Neuronal stem cell (in vitro differentiated cells): ENCODE results near the gene OSBPL9.

ENCODE experiments used
- DNase-seq: peaks from one replicate; pipeline ENCODE4 v3.0.0-alpha.2; 2013; ENCODE audit warnings: low spot score
- H2AFZ ChIP-seq: one replicate; pipeline ENCODE4 v1.6.1; 2013; ENCODE audit warnings: mild to moderate bottlenecking, low read length, inconsistent platforms
- H2AK5ac ChIP-seq: 2 replicates; pipeline ENCODE4 v1.6.1; 2013; ENCODE audit warnings: low read depth, mild to moderate bottlenecking, inconsistent platforms, low read length, moderate library complexity, mixed read lengths
- H2BK120ac ChIP-seq: 2 replicates; pipeline ENCODE4 v1.6.1; 2013; ENCODE audit warnings: low read depth, mild to moderate bottlenecking, inconsistent platforms, low read length, moderate library complexity, mixed read lengths
- H2BK12ac ChIP-seq: one replicate; pipeline ENCODE4 v1.6.1; 2013; ENCODE audit warnings: low read length, inconsistent platforms
- H2BK15ac ChIP-seq: 2 replicates; pipeline ENCODE4 v1.6.1; 2013; ENCODE audit warnings: mild to moderate bottlenecking, low read length, inconsistent platforms, mixed read lengths
- H2BK5ac ChIP-seq: one replicate; pipeline ENCODE4 v1.6.1; 2013; ENCODE audit warnings: inconsistent platforms, mild to moderate bottlenecking, low read length, moderate library complexity
- H3K14ac ChIP-seq: one replicate; pipeline ENCODE4 v1.6.1; 2013; ENCODE audit warnings: low read length, inconsistent platforms
- H3K18ac ChIP-seq: 2 replicates; pipeline ENCODE4 v1.6.1; 2013; ENCODE audit warnings: low read length, inconsistent platforms
- H3K23ac ChIP-seq: 2 replicates; pipeline ENCODE4 v1.6.1; 2013; ENCODE audit warnings: low read depth, mild to moderate bottlenecking, mixed read lengths, low read length, inconsistent platforms; ENCODE audit not compliant: poor library complexity
- H3K27ac ChIP-seq: replicated peaks from 3 replicates; pipeline ENCODE4 v1.5.1; 2013; ENCODE audit warnings: low read length, inconsistent platforms
- H3K27me3 ChIP-seq, 3 experiments: 2 replicates each; pipeline ENCODE4 v1.6.1; 2013; ENCODE audit warnings: low read length in 3 of 3, mild to moderate bottlenecking in 2 of 3, inconsistent platforms in 1 of 3, low read depth in 1 of 3, mixed read lengths in 1 of 3, moderate library complexity in 1 of 3; ENCODE audit not compliant: control insufficient read depth in 3 of 3, insufficient read depth in 3 of 3
- H3K36me3 ChIP-seq, 2 donors: replicated peaks in 1 of 2; 2 replicates each; pipeline ENCODE4 v1.6.1; 2013; ENCODE audit warnings: low read length in 2 of 2; ENCODE audit not compliant: control insufficient read depth in 2 of 2, insufficient read depth in 2 of 2
- H3K4ac ChIP-seq: 2 replicates; pipeline ENCODE4 v1.6.1; 2013; ENCODE audit warnings: inconsistent platforms, mild to moderate bottlenecking, low read length, moderate library complexity
- H3K4me1 ChIP-seq, 2 donors: 1 replicate in 1 of 2; 2 replicates in 1 of 2; pipeline ENCODE4 v1.6.1; 2013; ENCODE audit warnings: low read length in 2 of 2, low read depth in 1 of 2; ENCODE audit not compliant: control insufficient read depth in 2 of 2, insufficient read depth in 1 of 2
- H3K4me2 ChIP-seq: one replicate; pipeline ENCODE4 v1.6.1; 2013; ENCODE audit warnings: mild to moderate bottlenecking, low read length, inconsistent platforms; ENCODE audit not compliant: insufficient read depth, poor library complexity, severe bottlenecking
- H3K4me3 ChIP-seq, 2 donors: 2 replicates each; pipeline ENCODE4 v1.5.1; 2013; ENCODE audit warnings: low read length in 2 of 2, mild to moderate bottlenecking in 2 of 2, inconsistent platforms in 1 of 2, moderate library complexity in 1 of 2
- H3K79me1 ChIP-seq: one replicate; pipeline ENCODE4 v1.6.1; 2013; ENCODE audit warnings: low read depth, mild to moderate bottlenecking, inconsistent platforms, low read length, moderate library complexity
- H3K9ac ChIP-seq: one replicate; pipeline ENCODE4 v1.6.1; 2013; ENCODE audit warnings: mild to moderate bottlenecking, low read depth, low read length, inconsistent platforms; ENCODE audit not compliant: poor library complexity
- H3K9me3 ChIP-seq, 2 donors: replicated peaks in 1 of 2; 2 replicates each; pipeline versions ENCODE3 to v1.6.1; 2013; ENCODE audit warnings: low read length in 2 of 2, mild to moderate bottlenecking in 2 of 2, inconsistent platforms in 1 of 2, low read depth in 1 of 2, mixed read lengths in 1 of 2, moderate library complexity in 1 of 2; ENCODE audit not compliant: control insufficient read depth in 2 of 2, insufficient read depth in 1 of 2
- H4K8ac ChIP-seq: one replicate; pipeline ENCODE4 v1.6.1; 2013; ENCODE audit warnings: low read depth, mild to moderate bottlenecking, inconsistent platforms, low read length, moderate library complexity
- H4K91ac ChIP-seq: one replicate; pipeline ENCODE4 v1.6.1; 2013; ENCODE audit warnings: low read length, low read depth, mild to moderate bottlenecking, inconsistent platforms; ENCODE audit not compliant: poor library complexity
- WGBS, 2 donors: extraction: QIAGEN DNeasy Blood & Tissue Kit; methylation state at CpG; one replicate each; pipeline ENCODE4 v1.1.7; 2013; ENCODE audit warnings: missing lambda C conversion rate in 2 of 2, mixed read lengths in 1 of 2; ENCODE audit not compliant: insufficient read length in 2 of 2, insufficient replicate concordance in 1 of 2; ENCODE audit errors: extremely low coverage in 2 of 2; 5-methylcytosine and 5-hydroxymethylcytosine counted together

Gene OSBPL9

GRCh38 chr1:51652599-51652998 is 35.7 kb downstream of the OSBPL9 start:
- Histone ChIP-seq H2BK12ac (no peak overlapping the region), H3K4me1 (peaks cover 7 to 9% of the 10 kb centered on the region in 2 donors), H3K79me1 (peaks cover 3% of the 10 kb centered on the region), H2BK15ac (no peak overlapping the region), H3K9me3 (no peaks in the 10 kb centered on the region), H3K18ac (no peak overlapping the region), H4K8ac (no peak overlapping the region), H4K91ac (no peak overlapping the region), H2BK5ac (no peak overlapping the region), H3K27me3 (no peaks in the 10 kb centered on the region), H3K27ac (no peak overlapping the region), H3K4ac (no peak overlapping the region), H3K9ac (no peak overlapping the region), H2BK120ac (no peak overlapping the region), H3K23ac (no peak overlapping the region), H2AFZ (no peak overlapping the region), H3K14ac (no peak overlapping the region), H3K36me3 (no peaks in the 10 kb centered on the region), H3K4me3 (no peak overlapping the region), H3K4me2 (no peak overlapping the region), H2AK5ac (no peak overlapping the region)
- no peak for DNase-seq

DNA sequence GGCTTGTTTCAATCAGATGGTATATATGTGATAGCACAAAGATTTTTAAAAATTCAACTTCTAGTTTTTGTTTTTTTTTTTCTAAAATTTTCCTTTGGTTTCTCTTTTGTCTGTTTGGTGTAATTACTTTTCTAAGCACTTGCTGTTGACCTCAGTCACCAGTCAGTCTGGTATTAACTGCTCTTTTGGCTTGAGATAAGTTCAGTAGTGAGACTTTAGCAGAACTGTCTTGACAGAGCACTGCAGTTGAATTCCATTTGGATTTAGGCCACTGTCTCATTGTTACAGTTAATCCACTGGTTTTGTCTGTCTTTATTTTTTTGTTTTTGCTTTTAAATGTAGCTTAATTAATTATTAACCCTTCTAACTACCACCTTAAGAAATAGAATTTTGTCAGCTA is 36.2 kb downstream of the OSBPL9 start:
- H2BK5ac ChIP-seq, result no peak overlapping the region
- H3K9me3 ChIP-seq, result no peaks in the 10 kb centered on the region
- H3K79me1 ChIP-seq, result peaks cover 1% of the 10 kb centered on the region
- no peak overlapping the region for H2BK12ac ChIP-seq
- H3K4me2 ChIP-seq, result no peak overlapping the region
- no peak overlapping the region for H2AFZ ChIP-seq
- no peak overlapping the region for H4K91ac ChIP-seq
- H3K27ac ChIP-seq, result no peak overlapping the region
- H3K14ac ChIP-seq, result no peak overlapping the region
- H2AK5ac ChIP-seq, result no peak overlapping the region
- no peak overlapping the region for H3K4ac ChIP-seq
- H2BK120ac ChIP-seq, result no peak overlapping the region
- no peaks in the 10 kb centered on the region for H3K27me3 ChIP-seq
- no peak overlapping the region for H3K4me3 ChIP-seq
- H3K4me1 ChIP-seq, result peaks cover 4 to 5% of the 10 kb centered on the region in 2 donors
- no peak overlapping the region for H4K8ac ChIP-seq
- no peak overlapping the region for H2BK15ac ChIP-seq
- no peak overlapping the region for H3K23ac ChIP-seq
- no peak overlapping the region for H3K18ac ChIP-seq
- H3K9ac ChIP-seq, result no peak overlapping the region
- DNase-seq, result no peak
- no peaks in the 10 kb centered on the region for H3K36me3 ChIP-seq

- no peak overlapping the region for H3K18ac ChIP-seq
- no peak overlapping the region for H3K23ac ChIP-seq
- no peaks in the 10 kb centered on the region for H3K27me3 ChIP-seq
- no CpG with 5 or more reads among the region's 1 CpG for WGBS, 2 donors
- H3K36me3 ChIP-seq, result no peaks in the 10 kb centered on the region
- H3K9me3 ChIP-seq, result no peaks in the 10 kb centered on the region
- H3K4me2 ChIP-seq, result no peak overlapping the region
- no peak overlapping the region for H2AFZ ChIP-seq
- no peak overlapping the region for H2BK5ac ChIP-seq
- H3K9ac ChIP-seq, result no peak overlapping the region
- no peak overlapping the region for H2BK12ac ChIP-seq
- H3K4ac ChIP-seq, result no peak overlapping the region
- H3K79me1 ChIP-seq, result no peaks in the 10 kb centered on the region
- H3K27ac ChIP-seq, result no peak overlapping the region
- no peak overlapping the region for H3K14ac ChIP-seq
- H2BK120ac ChIP-seq, result no peak overlapping the region
- peaks cover 0 to 1% of the 10 kb centered on the region in 2 donors for H3K4me1 ChIP-seq
- no peak for DNase-seq
- no peak overlapping the region for H4K8ac ChIP-seq
- H2AK5ac ChIP-seq, result no peak overlapping the region
- H4K91ac ChIP-seq, result no peak overlapping the region
- H3K4me3 ChIP-seq, result no peak overlapping the region
- no peak overlapping the region for H2BK15ac ChIP-seq
Observed at GRCh38 chr1:51654000-51654399, 37.1 kb downstream of the OSBPL9 start.

- Histone ChIP-seq H3K4ac (no peak overlapping the region), H3K36me3 (no peaks in the 10 kb centered on the region), H3K27ac (no peak overlapping the region), H3K18ac (no peak overlapping the region), H3K4me2 (no peak overlapping the region), H2BK15ac (no peak overlapping the region), H3K79me1 (no peaks in the 10 kb centered on the region), H3K4me1 (peaks cover 1 to 3% of the 10 kb centered on the region in 2 donors), H2BK5ac (no peak overlapping the region), H3K14ac (no peak overlapping the region), H3K27me3 (no peaks in the 10 kb centered on the region), H3K23ac (no peak overlapping the region), H2AK5ac (no peak overlapping the region), H4K91ac (no peak overlapping the region), H3K4me3 (no peak overlapping the region), H2AFZ (no peak overlapping the region), H2BK120ac (no peak overlapping the region), H3K9ac (no peak overlapping the region), H3K9me3 (no peaks in the 10 kb centered on the region), H4K8ac (no peak overlapping the region), H2BK12ac (no peak overlapping the region)
- no peak for DNase-seq
- WGBS, 2 donors, result no CpG with 5 or more reads among the region's 4 CpGs
Observed at GRCh38 chr1:51656374-51656773, 39.5 kb downstream of the OSBPL9 start.
